Astrocyte of the spinal cord (primary cell): ENCODE results near the gene CNDP2.

ENCODE experiments used
- DNase-seq: peaks from one replicate; pipeline ENCODE4 v3.0.0; 2011; ENCODE audit warnings: low read depth, low spot score
- H3K4me3 ChIP-seq: 2 replicates; pipeline ENCODE4 v1.5.1; 2011; ENCODE audit warnings: low read depth, mild to moderate bottlenecking, low read length, moderate library complexity
- CTCF ChIP-seq: IDR thresholded peaks from 2 replicates; pipeline ENCODE4 v1.5.1; 2012; ENCODE audit warnings: low read depth, mild to moderate bottlenecking, low read length, inconsistent platforms
- in situ Hi-C: cut with HindIII; loops from 2 replicates; pipeline ENCODE4 v1.10.0; 2017; ENCODE audit warnings: low sequenced_read_pairs

The CNDP2 gene

GRCh38 chr18:74488864-74489263, 7.3 kb upstream of the CNDP2 start:
- in situ Hi-C loops: no loop called here
- no peak overlapping the region for H3K4me3 ChIP-seq
- TF ChIP-seq CTCF: no peak
- no peak for DNase-seq

- DNase-seq: peak; percentile 65
- in situ Hi-C loops: no loop called here
- H3K4me3 ChIP-seq: peak overlapping the region; percentile 13
- no peak for TF ChIP-seq CTCF
These were observed 6.5 kb upstream of the CNDP2 start for GRCh38 chr18:74489676-74490075.

GRCh38 chr18:74492259-74492658, 3.9 kb upstream of the CNDP2 start:
- H3K4me3 ChIP-seq: no peak overlapping the region
- DNase-seq: no peak
- in situ Hi-C loops: no loop called here
- TF ChIP-seq CTCF: no peak

- TF ChIP-seq CTCF: peak; percentile 55
- in situ Hi-C loops: no loop called here
- peak; percentile 61 for DNase-seq
- no peak overlapping the region for H3K4me3 ChIP-seq
These were observed 2.5 kb upstream of the CNDP2 start for GRCh38 chr18:74493689-74494088.

GRCh38 chr18:74494514-74494913, 1.6 kb upstream of the CNDP2 start:
- TF ChIP-seq CTCF: no peak
- H3K4me3 ChIP-seq: no peak overlapping the region
- in situ Hi-C loops: no loop called here
- DNase-seq: no peak

GRCh38 chr18:74496508-74497323, 553 bp downstream of the CNDP2 start:
- no peak for TF ChIP-seq CTCF
- peak; percentile 47 for DNase-seq
- peak overlapping the region; percentile 80 for H3K4me3 ChIP-seq
- in situ Hi-C loops: no loop called here

- no peak for DNase-seq
- H3K4me3 ChIP-seq: peak overlapping the region; percentile 80
- TF ChIP-seq CTCF: no peak
- in situ Hi-C loops: no loop called here
These were observed 1.1 kb downstream of the CNDP2 start for GRCh38 chr18:74497324-74497676.
